NT2/D1 (cell line): ENCODE data around the gene C1orf122.

ENCODE experiments used
- DNase-seq: peaks from one replicate; pipeline ENCODE4 v3.0.0-alpha.2; 2011; ENCODE audit warnings: low read depth, low spot score
- H3K27me3 ChIP-seq: 2 replicates; pipeline ENCODE4 v1.6.0; 2011; ENCODE audit warnings: mild to moderate bottlenecking; ENCODE audit not compliant: insufficient read length, insufficient read depth
- H3K36me3 ChIP-seq: 2 replicates; pipeline ENCODE4 v1.6.1; 2011; ENCODE audit warnings: mild to moderate bottlenecking, low read length, mixed read lengths; ENCODE audit not compliant: insufficient read depth, insufficient read length
- H3K4me1 ChIP-seq: 2 replicates; pipeline ENCODE4 v1.5.1; 2011; ENCODE audit not compliant: insufficient read depth, insufficient read length
- H3K4me3 ChIP-seq: 2 replicates; pipeline ENCODE4 v1.5.1; 2011; ENCODE audit warnings: low read depth; ENCODE audit not compliant: insufficient read length
- H3K9ac ChIP-seq: 2 replicates; pipeline ENCODE4 v1.6.0; 2011; ENCODE audit warnings: low read depth; ENCODE audit not compliant: insufficient read length
- H3K9me3 ChIP-seq: 2 replicates; pipeline ENCODE4 v1.5.1; 2011; ENCODE audit warnings: mild to moderate bottlenecking, low read length; ENCODE audit not compliant: insufficient read depth
- SUZ12 ChIP-seq: IDR thresholded peaks from 2 replicates; pipeline ENCODE4 v1.6.1; 2011; ENCODE audit not compliant: insufficient read length, insufficient read depth; ENCODE audit errors: extremely low read depth
- YY1 ChIP-seq: IDR thresholded peaks from 2 replicates; pipeline ENCODE4 v1.6.1; 2011; ENCODE audit not compliant: insufficient read length, insufficient read depth
- ZNF274 ChIP-seq: IDR thresholded peaks from 2 replicates; pipeline ENCODE4 v1.6.1; 2011; ENCODE audit warnings: mild to moderate bottlenecking, low read depth, low read length

C1orf122 gene

DNA sequence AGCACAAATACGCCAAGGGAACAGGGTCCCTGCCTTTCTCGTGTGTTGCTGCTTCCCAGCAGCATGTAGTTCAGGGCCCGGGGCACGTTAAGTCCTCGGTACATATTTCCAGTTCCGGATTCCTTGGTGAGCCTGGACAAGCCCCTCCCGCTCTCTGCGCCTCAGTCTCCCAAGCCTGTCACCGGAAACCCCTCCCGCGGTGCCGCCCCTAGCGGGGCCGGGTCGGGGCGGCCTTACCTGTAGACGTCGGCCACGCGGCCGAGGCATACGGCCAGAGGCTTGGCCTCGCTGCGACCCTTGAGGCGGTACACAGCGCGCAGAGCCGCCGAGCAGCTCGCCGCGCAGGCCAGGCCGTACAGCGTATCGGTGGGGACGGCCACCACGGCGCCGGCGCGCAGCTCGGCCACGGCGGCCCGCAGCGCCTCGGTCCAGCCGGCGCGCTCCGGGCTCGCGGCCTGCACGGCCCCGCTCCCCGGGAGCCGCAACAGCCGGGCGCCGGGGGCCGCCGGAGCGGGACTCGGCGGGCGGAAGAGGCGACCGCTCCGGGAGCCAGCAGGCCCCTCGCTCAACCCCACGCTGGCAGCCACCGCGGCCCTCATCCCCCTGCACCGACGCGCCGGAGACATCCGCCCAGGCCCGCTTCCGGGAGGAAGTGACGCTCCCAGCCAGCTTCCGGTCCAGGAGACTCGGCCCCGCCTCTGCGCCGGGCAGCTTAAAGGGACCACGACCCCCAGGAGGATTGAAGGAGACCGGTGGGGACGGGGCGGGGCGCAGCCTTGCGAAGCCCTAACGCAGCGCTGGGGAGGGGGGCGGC lies at the start of gene C1orf122, which contains the start of gene YRDC:
Gene C1orf122, plus strand, starts transcription at position 236 of the 814 bp plus-strand sequence. CDS start 615 bp downstream, outside the sequence.
Gene YRDC, minus strand, starts transcription at position 654 of the 814 bp plus-strand sequence. Its CDS starts 28 bp downstream, at position 626.
- DNase-seq: peak; percentile 97
- Histone ChIP-seq H3K9me3 (no peaks in the 10 kb centered on the region), H3K9ac (peak within 1 kb of the TSS; percentile 99), H3K4me3 (peak within 1 kb of the TSS; percentile 97), H3K4me1 (peaks cover 11% of the 10 kb centered on the region), H3K27me3 (no peaks in the 10 kb centered on the region), H3K36me3 (peaks cover 78% of the 10 kb centered on the region)
- TF ChIP-seq YY1 (no peak), ZNF274 (no peak), SUZ12 (no peak)

DNA sequence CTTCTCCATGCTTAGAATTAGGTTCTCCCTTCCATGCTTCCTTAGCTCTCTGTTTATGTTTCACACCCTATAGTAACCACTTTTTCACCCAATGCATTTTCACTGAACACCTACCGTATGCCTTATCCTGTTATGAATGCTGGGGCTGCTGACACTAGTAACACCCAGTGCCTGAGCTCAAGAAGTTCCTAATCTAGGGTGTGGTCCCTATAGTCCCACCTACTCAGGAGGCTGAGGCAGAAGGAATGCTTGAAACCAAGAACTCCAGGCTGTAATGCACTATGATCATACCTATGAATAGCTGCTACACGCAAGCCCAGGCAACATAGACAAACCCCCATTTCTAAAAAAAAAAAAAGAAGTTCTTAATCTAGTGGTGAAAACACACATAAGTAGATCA lies 48.1 kb upstream of the C1orf122 start:
- peaks cover 88% of the 10 kb centered on the region for H3K27me3 ChIP-seq

DNA sequence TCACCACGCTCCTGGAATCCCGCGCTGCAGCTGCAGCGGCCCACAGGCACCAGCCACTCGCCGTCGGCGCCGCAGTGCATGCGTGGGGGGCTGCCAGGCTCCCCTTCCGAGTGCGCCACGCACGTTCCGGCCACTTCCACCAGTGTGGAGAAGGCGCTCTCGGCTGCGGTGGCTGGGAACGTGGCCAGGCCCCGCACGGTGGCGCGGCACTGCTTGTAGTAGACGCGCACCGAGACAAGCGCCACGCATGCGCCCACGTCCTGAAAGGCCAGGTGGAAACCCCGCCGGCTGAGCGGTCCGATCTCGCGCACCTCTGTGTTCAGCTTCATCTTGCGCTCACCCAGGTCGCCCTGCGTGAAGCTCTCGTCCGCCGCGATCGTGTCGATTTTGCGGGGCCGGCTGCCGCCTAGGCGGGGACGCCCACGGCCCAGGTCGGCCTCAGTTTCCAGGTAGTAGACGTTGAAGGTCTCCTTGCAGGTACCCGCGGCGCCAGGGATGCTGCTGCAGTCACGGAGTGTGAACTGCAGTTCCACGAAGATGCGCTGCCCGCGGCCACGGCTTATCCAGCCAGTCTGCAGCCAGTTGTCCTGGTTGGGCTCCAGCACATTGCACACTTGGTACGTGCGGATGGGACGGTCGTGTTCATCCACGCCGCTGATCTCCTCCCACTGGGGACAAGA lies 46.0 kb upstream of the C1orf122 start:
- peaks cover 99% of the 10 kb centered on the region for H3K27me3 ChIP-seq
- DNase-seq: no peak
- no peak for TF ChIP-seq SUZ12
- TF ChIP-seq ZNF274: no peak
- no peak for TF ChIP-seq YY1

More for the DNA sequence above, 48.1 kb upstream of the C1orf122 start:
- Histone ChIP-seq H3K4me1 (peaks cover 10% of the 10 kb centered on the region), H3K9ac (no peak overlapping the region), H3K4me3 (no peak overlapping the region), H3K9me3 (no peaks in the 10 kb centered on the region), H3K36me3 (no peaks in the 10 kb centered on the region)
- no peak for DNase-seq
- TF ChIP-seq YY1: no peak
- no peak for TF ChIP-seq ZNF274
- TF ChIP-seq SUZ12: no peak

DNA sequence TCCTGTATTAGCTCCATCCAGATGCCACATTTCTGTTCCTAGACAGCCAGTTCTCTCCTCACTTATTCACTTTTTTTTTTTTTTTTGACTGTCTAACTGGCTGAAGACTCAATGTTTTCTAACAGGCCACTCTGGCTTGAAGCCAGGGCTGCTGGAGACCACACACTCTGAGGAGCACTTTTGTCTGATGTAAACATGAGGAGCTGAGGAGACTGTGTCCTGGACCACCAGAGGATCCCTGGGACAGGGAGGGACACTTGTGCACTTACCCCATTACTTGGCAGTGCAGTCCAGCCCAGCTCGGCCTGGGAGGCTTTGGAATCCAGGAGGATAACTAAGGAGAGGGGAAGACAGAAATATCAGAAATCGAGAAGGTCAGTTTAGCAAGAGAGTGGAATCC lies 45.1 kb upstream of the C1orf122 start:
- Histone ChIP-seq H3K4me3 (no peak overlapping the region), H3K4me1 (peaks cover 15% of the 10 kb centered on the region), H3K36me3 (no peaks in the 10 kb centered on the region), H3K9me3 (no peaks in the 10 kb centered on the region), H3K27me3 (peaks cover 99% of the 10 kb centered on the region), H3K9ac (no peak overlapping the region)
- TF ChIP-seq YY1 (no peak), ZNF274 (no peak), SUZ12 (no peak)
- DNase-seq: no peak

More for the DNA sequence above, 46.0 kb upstream of the C1orf122 start:
- H3K9me3 ChIP-seq: no peaks in the 10 kb centered on the region
- H3K36me3 ChIP-seq: no peaks in the 10 kb centered on the region
- no peak overlapping the region for H3K4me3 ChIP-seq
- peaks cover 8% of the 10 kb centered on the region for H3K4me1 ChIP-seq
- no peak overlapping the region for H3K9ac ChIP-seq

DNA sequence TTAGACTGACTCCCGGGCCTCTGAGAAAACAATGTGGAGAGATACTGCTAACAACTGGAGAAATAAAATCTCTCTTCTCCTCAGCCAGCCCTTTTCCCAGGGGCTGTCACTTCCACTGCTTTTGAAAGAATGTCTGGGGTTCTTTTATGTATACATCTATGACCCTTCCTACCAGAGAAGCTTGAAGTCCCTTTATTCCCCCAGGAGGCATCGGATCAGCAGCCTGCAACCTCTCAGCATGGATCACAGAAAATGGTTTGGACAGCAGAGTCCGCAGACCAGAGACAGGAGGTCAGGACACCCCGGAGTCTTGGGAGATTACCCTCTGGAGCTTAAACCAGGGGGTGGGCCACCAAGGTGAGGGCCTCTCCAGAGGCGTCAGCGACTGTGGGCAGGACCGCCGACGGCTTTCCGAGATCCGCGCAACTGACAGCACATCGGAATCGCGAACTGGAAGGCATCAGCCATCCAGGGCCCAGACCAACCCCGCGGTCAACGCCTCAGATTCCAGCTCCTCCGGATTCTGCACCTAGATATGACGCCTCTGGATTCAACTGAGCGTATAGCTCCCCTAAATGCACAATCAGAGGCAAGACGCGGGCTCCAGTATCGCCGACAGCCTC lies 43.7 kb upstream of the C1orf122 start:
- Histone ChIP-seq H3K36me3 (no peaks in the 10 kb centered on the region), H3K9ac (no peak overlapping the region), H3K4me1 (peaks cover 15% of the 10 kb centered on the region), H3K27me3 (peaks cover 97% of the 10 kb centered on the region), H3K4me3 (no peak overlapping the region), H3K9me3 (no peaks in the 10 kb centered on the region)
- TF ChIP-seq ZNF274 (no peak), SUZ12 (no peak), YY1 (no peak)
- DNase-seq: no peak

DNA sequence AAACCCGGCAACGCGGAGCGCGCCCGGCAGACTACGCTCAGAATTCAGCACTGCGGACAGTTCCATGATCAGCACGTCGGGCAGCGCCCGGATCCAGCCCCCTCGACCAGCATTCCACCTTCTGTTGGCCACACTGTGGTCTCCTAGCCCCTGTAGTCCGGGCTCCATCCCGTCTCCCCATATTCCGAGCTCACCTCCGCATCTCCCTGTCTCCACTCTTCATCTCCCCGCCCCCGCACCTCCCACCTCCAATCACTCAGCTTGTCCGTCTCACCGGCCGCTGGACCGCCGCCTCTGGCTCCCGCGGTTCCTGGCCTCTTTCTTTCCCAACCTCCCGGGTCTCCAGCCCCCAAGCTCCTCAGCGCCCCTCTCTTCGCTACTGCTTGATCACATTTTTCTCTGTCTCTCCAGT lies 43.2 kb upstream of the C1orf122 start:
- Histone ChIP-seq H3K9me3 (no peaks in the 10 kb centered on the region), H3K4me1 (peaks cover 15% of the 10 kb centered on the region), H3K4me3 (no peak overlapping the region), H3K9ac (no peak overlapping the region), H3K27me3 (peaks cover 97% of the 10 kb centered on the region), H3K36me3 (no peaks in the 10 kb centered on the region)
- TF ChIP-seq YY1 (no peak), ZNF274 (no peak), SUZ12 (peak; percentile 96)
- DNase-seq: peak; percentile 76

DNA sequence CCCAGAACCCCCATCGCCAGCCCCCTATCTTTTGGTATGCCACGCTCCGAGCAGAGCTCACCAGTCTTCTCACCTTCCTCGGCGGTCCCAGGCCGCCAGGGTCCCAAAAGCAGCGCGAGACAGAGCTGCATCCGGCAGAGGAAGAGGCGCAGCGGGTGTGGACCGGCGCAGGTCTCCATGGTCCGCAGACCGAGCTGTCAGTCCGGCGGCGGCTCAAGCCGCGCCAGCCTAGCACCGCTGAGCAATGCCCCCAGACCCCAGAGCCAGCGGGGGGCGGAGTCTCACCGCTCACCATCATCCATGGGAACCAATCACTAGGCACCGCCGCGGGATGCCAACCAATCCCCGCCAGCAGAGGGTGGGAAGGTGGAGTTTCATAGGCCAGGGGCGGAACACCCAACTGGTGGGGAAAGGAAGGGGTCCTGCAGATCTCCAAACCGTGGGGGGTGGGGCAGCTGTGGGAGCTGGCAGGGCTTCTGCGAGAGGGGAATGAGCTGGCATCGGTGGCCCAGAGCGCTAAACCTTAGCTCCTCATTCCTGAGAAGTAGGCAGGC lies 42.6 kb upstream of the C1orf122 start, which contains the start of gene EPHA10:
Gene EPHA10, minus strand, starts transcription at position 233 of the 554 bp plus-strand sequence. Its CDS starts 54 bp downstream, at position 179.
- Histone ChIP-seq H3K27me3 (peaks cover 97% of the 10 kb centered on the region), H3K4me3 (no peak within 1 kb of the TSS), H3K36me3 (no peaks in the 10 kb centered on the region), H3K4me1 (peaks cover 15% of the 10 kb centered on the region), H3K9ac (no peak within 1 kb of the TSS), H3K9me3 (no peaks in the 10 kb centered on the region)
- TF ChIP-seq ZNF274: no peak
- TF ChIP-seq YY1: no peak
- no peak for DNase-seq
